Middle frontal gyrus (tissue), 1 donor: ENCODE data around the gene SLC5A2.
"Not testable (repeated sequence)": the region's sequence is repeated elsewhere in the genome, so short reads cannot be mapped to it uniquely, and the experiment has no call there.

Experiments used
- DNase-seq: peaks from one replicate; pipeline ENCODE4 v3.0.0-alpha.2; 2015; ENCODE audit warnings: low spot score; ENCODE audit errors: extremely low spot score

Gene SLC5A2

DNA sequence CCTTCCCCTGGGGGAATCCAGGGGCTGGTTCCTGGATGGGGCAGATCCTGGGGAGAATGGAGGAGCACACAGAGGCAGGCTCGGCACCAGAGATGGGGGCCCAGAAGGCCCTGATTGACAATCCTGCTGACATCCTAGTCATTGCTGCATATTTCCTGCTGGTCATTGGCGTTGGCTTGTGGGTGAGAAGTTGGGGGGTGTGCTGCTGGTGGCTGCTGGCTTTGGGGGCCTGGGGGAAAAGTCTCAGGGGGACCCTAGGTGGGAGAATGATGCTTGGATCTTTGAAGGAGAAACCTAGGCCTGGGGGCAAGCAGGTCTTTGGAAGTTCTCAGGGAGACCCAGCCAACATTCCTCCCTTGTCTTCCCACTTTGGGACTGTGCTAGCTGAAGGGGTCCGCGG lies at the start of gene SLC5A2:
Gene SLC5A2, plus strand, starts transcription at position 43 of the 400 bp plus-strand sequence. Its CDS starts 14 bp downstream, at position 57.
- DNase-seq = no peak

DNA sequence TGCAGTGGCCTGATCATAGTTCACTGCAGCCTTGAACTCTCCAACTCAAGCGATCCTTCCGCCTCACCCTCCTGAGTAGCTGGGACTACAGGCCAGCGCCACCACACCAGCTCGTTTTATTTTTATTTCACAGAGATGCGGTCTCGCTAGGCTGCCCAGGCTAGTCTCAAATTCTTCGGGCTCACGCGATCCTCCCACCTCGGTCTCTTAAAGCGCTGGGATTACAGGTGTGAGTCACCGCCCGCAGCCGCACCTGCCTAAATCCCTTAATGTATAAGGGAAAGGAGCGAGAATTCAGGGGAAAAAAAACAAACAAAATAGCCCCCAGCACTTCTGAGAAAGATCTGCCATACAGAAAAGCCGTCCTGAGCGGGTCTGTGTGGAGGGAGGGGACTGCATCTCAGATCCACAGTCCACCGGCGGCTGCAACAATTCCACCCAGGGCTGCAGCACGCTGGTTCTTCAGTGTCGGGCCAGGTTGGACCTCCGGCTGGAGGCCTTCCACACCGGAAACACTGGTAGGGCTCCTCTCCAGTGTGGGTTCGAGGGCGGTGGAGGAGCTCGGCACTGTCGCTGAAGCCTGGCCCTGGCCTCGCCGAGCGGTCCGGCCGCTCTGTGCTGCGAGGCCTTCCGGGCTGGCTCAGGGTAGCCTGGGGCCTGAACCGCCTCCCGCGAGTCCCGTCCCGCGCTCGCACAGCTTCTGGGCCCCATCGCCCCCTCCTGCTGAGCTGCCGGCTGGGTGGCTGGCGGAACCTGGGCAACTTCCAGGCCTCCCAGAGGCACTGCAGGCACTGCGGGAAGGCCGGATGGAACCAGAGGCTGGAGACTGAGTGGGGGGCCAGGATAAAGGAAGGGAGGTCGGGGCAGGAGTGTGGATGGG lies 47.3 kb upstream of the SLC5A2 start:
- DNase-seq = no peak

DNA sequence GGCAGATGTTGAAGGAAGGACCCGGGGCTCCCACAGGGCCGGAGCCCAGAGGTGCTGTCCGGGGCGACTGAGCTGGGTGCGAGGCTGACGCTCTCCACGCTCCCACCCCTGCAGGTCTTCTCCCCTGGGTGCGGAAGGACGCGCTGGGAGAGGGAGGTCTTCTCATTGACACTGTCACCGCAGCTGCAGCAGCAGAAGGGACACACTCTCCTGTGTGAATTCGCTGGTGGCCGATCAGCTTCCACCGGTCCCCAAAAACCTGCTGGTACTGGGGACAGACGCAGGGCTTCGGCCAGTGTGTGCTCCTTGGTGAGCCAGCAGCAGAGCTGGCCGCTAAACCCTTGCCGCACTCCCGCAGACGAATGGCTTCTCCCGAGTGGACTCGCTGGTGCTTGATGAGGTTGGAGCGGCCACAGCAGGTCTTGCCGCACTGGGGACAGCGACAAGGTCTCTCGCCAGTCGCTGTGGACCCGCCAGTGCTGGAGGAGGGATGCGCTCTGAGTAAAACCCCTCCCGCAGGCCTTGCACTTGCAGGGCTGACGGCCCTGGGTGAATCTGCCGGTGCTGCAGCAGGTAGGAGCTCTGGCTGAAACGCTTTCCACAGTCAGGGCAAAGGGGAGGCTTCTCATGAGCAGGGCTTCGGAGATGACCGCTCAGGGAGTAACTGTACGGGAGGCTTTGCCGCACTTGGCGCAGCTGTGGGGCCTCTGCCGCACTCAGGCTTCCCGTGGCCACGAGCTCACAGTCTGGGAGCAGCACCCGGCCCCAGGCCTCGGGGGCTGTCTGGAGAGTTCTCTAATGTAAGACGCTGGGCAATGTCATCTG lies 46.5 kb upstream of the SLC5A2 start:
- no peak for DNase-seq

DNA sequence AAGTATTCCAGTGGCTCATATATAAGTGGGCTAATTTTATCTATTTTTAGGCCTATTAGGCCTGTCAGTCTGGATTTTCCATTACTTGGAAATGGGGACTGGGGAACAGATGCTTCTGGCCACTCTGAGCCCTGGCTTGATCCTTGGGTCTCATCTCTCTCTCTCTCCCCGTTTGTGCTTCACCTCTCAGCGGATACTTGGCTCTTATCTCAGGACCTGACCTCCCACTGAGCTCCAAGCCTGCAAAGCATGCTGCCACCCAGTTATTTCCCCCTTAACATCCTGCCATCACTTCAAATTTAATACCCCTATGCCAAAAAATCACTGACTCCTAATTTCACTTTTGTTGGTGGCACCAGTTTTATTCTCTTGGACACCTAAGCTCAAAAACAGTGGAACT lies 44.5 kb upstream of the SLC5A2 start:
- DNase-seq = no peak

DNA sequence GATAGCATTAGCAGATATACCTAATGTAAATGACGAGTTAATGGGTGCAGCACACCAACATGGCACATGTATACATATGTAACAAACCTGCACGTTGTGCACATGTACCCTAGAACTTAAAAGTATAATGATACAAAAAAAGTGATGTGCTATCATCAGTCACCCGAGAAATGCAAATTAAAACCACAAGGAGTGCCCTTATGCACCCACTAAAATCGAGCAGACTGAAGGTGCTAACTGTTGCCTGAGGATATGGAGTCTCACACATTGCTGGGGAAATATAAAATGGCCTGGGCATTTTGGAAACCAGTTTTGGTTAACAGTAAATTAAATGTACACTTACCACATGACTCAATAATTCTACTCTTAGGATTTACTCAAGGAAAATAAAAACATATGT lies 43.9 kb upstream of the SLC5A2 start:
- DNase-seq = not testable (repeated sequence)

DNA sequence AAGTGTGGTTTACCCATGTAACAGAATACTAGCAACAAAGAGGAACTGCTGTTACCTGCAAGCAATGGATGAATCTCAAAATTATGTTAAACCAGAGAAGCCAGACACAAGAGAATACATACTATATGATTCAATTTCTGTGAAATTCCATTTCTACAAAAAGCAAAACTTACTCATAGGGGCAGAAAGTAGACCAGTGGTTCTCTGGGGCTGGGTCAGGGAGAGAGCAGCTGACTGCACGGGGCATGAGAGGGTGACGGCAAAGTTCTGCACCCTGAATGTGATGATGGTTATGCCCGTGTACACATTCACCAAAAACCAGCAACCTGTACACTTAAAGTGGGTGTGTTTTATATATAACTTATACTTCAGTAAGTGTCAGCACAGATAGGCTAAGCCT lies 43.4 kb upstream of the SLC5A2 start:
- no peak for DNase-seq

DNA sequence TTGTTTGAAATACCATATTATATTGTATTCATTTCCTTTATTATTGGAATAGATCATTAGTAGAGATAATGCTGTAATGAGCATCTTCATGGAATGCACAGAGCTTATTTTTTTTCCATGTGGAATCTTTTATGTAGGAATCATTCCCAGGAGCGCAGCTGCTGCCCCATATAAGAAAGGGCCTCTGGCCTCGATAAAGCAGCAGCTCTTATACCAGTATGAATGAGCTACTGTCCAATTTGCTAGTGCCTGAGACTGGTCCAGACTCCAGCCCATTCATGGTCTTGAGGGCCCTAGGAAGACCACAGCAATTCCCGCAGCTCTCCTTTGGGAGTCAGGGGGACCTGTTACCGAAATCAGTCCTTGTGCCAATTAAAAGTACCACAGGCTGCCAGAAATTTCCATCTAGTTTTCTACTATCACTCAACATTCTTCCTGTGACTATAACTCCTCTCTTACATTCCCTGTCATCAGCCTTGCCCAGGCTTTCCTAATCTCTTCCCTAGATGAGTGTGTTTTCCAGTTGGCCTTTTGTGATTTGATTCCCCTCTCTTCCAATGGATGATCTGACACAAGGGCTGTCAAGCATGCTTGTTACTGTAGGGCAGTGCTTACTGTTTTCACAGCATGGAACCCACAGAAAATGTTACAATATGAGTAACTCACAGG lies 42.3 kb upstream of the SLC5A2 start:
- DNase-seq = no peak

DNA sequence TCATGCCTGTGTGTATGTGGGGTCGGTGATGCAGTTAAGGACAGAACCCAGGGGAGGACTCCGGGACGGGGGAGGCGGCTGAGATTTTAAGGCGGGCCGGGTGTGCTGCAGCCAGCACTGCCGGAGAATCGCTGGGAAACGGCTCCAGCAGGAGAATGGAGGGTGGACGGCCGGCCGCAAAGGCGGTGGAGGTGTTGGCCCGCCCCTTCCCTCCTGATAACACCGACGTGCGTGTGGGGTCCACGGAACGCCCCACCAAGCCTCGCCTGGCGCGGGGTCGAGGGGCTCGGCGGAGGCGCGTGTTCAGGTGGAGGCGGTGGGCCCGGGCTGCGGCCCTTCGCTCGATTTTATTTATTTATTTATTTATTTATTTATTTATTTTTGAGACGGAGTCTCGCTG lies 41.0 kb upstream of the SLC5A2 start:
- no peak for DNase-seq

DNA sequence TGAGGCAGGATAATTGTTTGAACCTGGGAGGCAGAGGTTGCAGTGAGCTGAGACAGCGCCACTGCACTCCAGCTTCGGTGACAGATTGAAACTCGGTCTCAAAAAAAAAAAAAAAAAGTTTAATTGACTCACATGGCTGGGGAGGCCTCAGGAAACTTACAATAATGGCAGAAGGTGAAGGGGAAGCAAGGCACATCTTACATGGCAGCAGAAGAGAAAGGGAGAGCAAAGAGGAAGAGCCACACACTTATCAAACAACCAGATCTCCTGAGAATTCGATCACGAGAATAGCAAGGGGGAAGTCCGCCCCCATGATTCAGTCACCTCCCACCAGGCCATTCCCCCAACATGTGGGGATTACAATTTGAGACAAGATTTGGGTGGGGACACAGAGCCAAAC lies 37.0 kb upstream of the SLC5A2 start:
- DNase-seq = not testable (repeated sequence)

DNA sequence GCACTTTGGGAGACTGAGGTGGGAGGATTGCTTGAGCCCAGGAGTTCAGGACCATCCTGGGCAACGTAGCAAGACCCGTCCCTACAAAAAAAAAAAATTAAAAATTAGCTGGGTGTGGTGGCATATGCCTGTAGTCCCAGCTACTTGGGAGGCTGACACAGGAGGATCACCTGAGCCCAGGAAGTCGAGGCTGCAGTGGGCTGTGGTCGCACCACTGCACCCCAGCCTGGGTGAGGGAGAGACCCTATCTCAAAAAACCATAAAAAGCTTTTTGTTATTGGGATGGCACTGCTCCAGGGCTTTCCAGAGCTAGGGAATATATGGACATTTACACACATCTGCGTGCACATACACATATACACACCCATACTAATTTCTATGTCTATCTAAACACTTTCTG lies 31.7 kb upstream of the SLC5A2 start:
- no peak for DNase-seq

DNA sequence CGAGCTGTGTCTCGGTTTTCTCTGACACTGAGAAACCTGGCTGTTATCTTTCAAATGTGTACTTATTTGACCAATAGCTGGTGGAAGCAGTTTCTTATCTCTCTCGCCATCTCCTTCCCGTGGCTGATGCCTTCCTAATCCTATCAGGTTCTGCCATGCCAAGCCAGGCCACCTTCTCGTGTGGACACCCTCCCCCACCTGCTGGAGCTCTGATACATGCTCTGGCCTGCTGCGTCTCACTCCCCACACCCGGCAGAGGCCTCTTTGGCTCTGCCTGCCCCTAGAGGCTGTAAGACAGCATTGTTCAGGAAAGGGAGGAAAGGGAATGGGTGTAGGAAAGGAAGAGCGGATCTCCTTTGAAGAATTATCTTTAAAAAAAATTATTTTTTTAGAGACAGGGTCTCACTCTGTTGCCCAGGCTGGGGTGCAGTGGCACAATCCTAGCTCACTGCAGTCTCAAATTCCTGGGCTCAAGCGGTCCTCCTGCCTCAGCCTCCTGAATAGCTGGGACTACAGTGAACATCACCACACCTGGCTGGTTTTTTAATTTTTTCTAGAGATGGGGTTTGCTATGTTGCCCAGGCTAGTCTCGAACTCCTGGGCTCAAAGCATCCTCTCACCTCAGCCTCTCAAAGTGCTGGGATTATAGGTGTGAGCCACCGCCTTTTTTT lies 31.1 kb upstream of the SLC5A2 start:
- DNase-seq = no peak

DNA sequence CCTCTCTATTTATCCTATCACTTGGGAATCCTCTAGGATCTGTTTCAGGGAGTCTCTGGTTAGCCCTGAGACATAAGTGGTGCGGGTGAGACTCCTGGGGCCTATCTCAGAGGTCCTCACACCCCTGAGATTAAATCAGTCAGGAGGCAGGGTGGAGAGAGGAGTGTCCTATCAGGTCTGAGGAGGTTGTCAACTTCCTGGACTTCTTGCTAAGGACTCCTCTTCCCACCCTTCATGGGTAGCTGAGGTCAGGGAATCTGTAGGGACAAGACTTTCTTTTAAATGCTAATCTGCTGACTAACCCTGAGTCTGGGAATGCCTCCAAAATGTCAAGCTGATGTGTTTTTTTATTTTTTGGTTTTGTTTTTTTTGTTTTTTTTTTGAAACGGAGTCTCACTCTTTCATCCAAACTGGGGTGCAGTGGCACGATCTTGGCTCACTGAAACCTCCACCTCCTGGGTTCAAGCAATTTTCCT lies 30.3 kb upstream of the SLC5A2 start:
- DNase-seq = no peak

DNA sequence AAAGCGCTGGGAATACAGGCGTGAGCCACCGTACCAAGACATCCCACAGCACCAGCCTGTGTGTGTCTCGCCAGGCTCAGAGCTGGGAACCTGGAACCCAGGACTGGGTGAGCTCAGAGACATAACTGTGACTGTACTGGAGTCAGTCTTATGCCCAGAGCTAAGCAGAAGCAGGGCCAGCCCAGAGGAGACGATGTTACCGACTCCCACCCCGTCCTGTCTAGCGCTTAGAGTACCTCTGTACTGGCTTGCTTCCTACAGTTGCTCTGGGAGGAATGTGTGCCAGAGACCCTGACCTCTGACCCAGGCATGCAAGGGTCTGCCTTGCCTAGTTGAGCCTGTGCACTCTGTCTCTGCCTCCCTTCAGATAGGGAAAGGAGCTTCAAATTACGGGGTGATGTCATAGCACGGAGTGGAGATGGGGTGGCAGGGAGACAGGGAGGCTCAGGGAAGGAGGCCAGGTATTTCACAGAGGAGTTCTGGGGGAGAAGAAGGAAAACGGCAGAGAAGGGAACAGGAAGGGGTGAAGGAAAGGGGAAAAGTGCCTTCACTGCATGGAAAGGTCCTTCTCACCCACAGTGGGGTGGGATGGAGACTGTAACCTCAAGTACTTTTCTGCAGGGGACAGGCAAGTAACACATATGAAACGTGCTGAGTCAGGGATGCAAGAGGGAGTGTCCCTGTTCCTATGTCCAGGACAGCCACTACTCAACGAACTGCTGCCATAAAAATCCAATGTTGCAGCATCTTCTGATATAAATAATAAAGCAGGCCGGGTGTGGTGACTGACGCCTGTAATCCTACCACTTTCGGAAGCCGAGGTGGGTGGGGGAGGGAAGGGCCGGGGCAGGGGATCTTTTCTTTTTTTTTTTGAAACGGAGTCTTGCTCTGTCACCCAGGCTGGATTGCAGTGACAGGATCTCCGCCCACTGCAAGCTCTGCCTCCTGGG lies 29.4 kb upstream of the SLC5A2 start:
- DNase-seq = no peak

DNA sequence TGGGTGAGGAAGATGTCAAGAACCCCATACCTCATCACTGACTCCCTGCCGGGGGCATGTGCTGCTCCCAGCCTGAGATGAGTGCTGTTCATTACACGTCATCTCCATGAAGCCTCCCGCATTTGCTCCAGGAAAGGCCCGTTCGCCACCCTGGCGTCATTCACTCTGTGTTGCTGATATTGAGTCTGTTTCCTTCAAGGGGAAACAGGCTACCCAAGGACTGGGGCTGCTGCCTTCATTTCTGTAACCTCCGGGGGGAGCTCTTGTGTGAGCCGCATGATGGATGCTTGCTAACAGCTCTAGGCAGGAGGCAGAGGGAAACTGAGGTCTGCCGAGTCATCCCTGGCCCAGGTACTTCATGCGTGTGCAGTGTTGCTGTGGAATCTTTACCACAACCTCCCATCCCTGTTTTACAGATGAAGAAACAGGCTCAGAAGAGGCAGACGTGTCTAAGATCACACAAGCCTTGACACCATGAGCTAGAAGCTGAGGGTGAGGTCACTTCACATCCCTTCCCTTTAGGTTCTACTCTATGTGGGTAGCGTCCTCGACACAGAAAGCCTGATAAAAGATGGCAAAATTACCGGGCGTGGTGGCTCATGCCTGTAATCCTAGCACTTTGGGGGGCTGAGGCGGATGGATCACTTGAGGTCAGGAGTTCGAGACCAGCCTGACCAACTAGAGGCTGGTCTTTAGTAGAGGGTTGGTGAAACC lies 27.2 kb upstream of the SLC5A2 start:
- DNase-seq = no peak

DNA sequence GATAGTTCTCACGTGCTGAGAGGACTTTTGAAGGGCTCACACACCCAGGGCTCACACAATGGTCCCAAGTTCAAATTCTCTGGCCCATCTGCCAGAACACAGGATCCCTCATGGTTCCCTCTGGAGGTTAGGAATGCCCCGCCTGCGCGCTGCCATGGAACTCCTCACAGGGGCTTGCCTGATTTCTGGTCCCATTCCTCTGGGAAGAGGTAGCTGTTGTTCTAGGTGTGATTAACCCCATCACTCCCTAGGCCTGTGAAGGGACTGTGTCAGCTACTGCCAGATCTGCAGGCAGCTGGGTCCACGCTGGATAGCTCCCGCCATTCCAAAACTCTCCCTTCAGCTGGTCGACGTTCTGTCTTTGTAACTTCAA lies 25.9 kb upstream of the SLC5A2 start:
- no peak for DNase-seq

DNA sequence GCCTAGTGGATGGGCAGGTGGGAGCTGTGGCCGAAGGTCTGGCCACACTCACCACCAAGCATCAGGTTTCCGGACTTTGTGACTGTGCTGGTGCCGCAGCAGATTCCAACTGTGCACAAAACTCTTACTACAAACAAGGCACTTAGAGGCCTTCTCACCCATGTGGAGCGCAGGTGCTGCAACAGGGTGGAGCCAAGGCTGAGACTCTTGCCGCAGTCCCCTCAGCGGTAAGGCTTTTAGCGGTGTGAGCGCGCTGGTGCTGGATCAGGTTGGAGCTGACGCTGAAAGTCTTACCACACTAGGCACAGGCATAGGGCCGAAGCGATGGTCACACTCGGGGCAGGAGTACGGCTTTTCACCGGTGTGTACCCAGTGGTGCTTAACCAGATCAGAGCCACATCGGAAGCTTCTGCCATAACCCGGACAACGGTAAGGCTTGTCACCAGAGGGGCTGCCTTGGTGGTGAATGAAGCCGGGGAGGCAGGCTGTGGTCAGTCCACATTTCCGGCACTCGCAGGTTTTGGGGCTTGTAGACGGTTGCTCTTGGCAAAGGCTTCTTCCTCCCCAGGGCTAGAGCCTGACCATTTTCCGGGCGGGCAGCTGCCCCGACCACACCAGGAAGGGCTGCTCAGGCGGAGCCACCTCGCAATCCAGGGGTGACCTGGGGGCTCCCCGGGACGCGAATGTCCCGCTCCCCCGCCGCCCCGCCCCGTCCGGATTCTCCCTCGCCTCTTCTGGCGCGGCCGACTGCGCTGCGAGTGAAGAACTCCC lies 24.7 kb upstream of the SLC5A2 start:
- no peak for DNase-seq

DNA sequence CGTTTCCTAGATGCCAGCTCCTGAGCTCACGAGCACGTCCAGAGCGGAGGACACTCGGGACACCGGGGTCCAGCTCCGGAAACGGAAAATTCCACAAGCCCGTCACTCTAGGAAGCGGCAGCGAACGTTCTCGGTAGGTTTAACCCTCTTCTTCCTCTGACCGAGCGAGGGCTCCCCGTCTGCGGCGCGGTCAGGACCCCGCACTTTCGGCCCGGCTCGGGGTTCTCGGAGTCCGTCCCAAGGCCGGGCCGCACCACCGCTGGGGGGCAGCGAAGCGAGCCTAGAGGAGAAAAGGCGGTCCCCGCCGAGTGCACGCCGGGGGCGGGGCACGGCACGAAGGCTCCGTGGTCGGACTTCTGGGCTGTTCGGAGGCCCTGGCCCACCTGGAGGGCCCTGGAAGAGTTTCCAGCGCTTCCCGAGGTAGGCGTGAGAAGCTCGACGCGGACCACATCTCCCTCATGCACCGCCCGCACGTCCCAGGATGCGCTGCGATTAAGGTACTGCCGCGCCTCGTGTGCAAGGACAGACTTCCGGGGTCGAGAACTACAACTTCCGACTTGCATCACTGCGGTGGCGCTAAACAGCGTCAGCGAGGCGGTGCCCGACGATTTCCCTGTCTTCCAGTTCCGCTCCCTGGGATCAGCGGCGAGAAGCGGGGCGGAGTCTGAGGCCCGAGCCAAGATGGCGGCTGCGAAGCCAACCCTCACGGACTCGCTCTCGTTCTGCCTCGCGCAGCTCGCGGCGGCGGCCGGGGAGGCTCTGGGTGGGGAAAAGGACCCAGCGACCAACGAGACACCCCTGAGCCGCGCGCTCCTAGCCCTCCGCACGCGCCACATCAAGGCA lies 23.9 kb upstream of the SLC5A2 start, which contains the start of gene ARMC5:
Gene ARMC5, plus strand, starts transcription at position 658 of the 843 bp plus-strand sequence. Its CDS starts 24 bp downstream, at position 682.
- peak; percentile 98 for DNase-seq
